Activated naive CD4-positive, alpha-beta T cell treated with anti-CD3 and anti-CD28 coated beads for 36 hours (primary cell): ENCODE data around the gene ARHGDIB. TPM values are rescaled to one million over a fixed set of nuclear protein-coding genes. Genes with fewer than 3 reads are reported as not detected.
A peak's percentile ranks its signal among the peaks of the same experiment; 100 is the strongest.

Source experiments
- CTCF ChIA-PET: fragments of 350-600 bp; sonication (Branson Sonifier 250); formaldehyde crosslinking; loops from one replicate; lab custom pipeline; 2021; ENCODE audit warnings: antibody characterized with exemption; lab: Charles Lee
- DNase-seq: peaks from one replicate; pipeline ENCODE4 v3.0.0-alpha.2; 2020
- H3K27ac Mint-ChIP-seq: one replicate; pipeline ENCODE4 v1.8.0; 2021; ENCODE audit warnings: mild to moderate bottlenecking, mixed read lengths
- H3K27me3 Mint-ChIP-seq: one replicate; pipeline ENCODE4 v1.8.0; 2021; ENCODE audit warnings: low read depth, mixed read lengths
- H3K36me3 Mint-ChIP-seq: one replicate; pipeline ENCODE4 v1.8.0; 2021; ENCODE audit warnings: low read depth, mixed read lengths
- H3K4me1 Mint-ChIP-seq: one replicate; pipeline ENCODE4 v1.8.0; 2021; ENCODE audit warnings: low read depth, mixed read lengths
- H3K4me3 Mint-ChIP-seq: one replicate; pipeline ENCODE4 v1.8.0; 2021; ENCODE audit warnings: mild to moderate bottlenecking, moderate library complexity, mixed read lengths
- H3K9me3 Mint-ChIP-seq: one replicate; pipeline ENCODE4 v1.8.0; 2021; ENCODE audit warnings: mixed read lengths
- intact Hi-C: fragments of 100-400 bp; cut with micrococcal nuclease; formaldehyde crosslinking; loops from one replicate; pipeline ENCODE4 v1.15.1; 2023
- total RNA-seq, 2 experiments: library from RNA; stranded (reverse); gene quantifications; one replicate each; pipeline ENCODE4 v1.2.3, GENCODE V29; 2021

The ARHGDIB gene
- total RNA-seq, 2 experiments from 2014 or later: 663 to 730 TPM

- intact Hi-C loops: loop anchor here (2.0 to 10.0 kb wide), 3 partner anchors 561 to 929 kb away; partner anchors contain the start of gene STRAP
- CTCF ChIA-PET: interaction anchor here (1.0 to 1.8 kb wide), 4 partner anchors 9 to 20 kb away, joined by 3 to 5 read pairs (median 4); no protein-coding TSS in a partner anchor
- H3K36me3 Mint-ChIP-seq: peaks cover 46% of the 10 kb centered on the region
- peak overlapping the region; percentile 100 for H3K27ac Mint-ChIP-seq
- H3K9me3 Mint-ChIP-seq: no peaks in the 10 kb centered on the region
- H3K4me1 Mint-ChIP-seq: peaks cover 49% of the 10 kb centered on the region
- peak overlapping the region; percentile 98 for H3K4me3 Mint-ChIP-seq
- H3K27me3 Mint-ChIP-seq: no peaks in the 10 kb centered on the region
- DNase-seq: peak; percentile 69
Observed at GRCh38 chr12:14956024-14956891, 5.1 kb downstream of the ARHGDIB start.

- peak; percentile 53 for DNase-seq
- peaks cover 67% of the 10 kb centered on the region for H3K4me1 Mint-ChIP-seq
- no peaks in the 10 kb centered on the region for H3K27me3 Mint-ChIP-seq
- intact Hi-C loops: loop anchor here (5.0 to 10.0 kb wide), 3 partner anchors 38 to 931 kb away; partner anchors contain the start of gene STRAP
- peak overlapping the region; percentile 95 for H3K27ac Mint-ChIP-seq
- CTCF ChIA-PET: interaction anchor here (1.1 to 1.5 kb wide), 2 partner anchors 17 to 19 kb away, joined by 3 to 6 read pairs; partner anchors contain the start of gene PDE6H
- H3K36me3 Mint-ChIP-seq: peaks cover 46% of the 10 kb centered on the region
- no peaks in the 10 kb centered on the region for H3K9me3 Mint-ChIP-seq
- H3K4me3 Mint-ChIP-seq: peak overlapping the region; percentile 72
Observed at GRCh38 chr12:14954269-14954668, 7.1 kb downstream of the ARHGDIB start.

GRCh38 chr12:14953752-14954151, 7.6 kb downstream of the ARHGDIB start:
- intact Hi-C loops: loop anchor here (5.0 to 10.0 kb wide), 3 partner anchors 39 to 931 kb away; partner anchors contain the start of gene STRAP
- Mint-ChIP-seq H3K4me1 (peaks cover 72% of the 10 kb centered on the region), H3K9me3 (no peaks in the 10 kb centered on the region), H3K4me3 (peak overlapping the region; percentile 72), H3K27me3 (no peaks in the 10 kb centered on the region), H3K27ac (peak overlapping the region; percentile 95), H3K36me3 (peaks cover 46% of the 10 kb centered on the region)
- CTCF ChIA-PET: interaction anchor here (1.1 to 1.5 kb wide), 2 partner anchors 17 to 20 kb away, joined by 3 to 6 read pairs; partner anchors contain the start of gene PDE6H
- no peak for DNase-seq

GRCh38 chr12:14952299-14952921, 9.0 kb downstream of the ARHGDIB start:
- H3K9me3 Mint-ChIP-seq: no peaks in the 10 kb centered on the region
- peak overlapping the region; percentile 75 for H3K4me3 Mint-ChIP-seq
- H3K4me1 Mint-ChIP-seq: peaks cover 77% of the 10 kb centered on the region
- DNase-seq: peak; percentile 59
- CTCF ChIA-PET: interaction anchor here (0.7 to 1.3 kb wide), 2 partner anchors 9 to 217 kb away, joined by 4 read pairs; partner anchors contain the start of gene ARHGDIB
- H3K27me3 Mint-ChIP-seq: no peaks in the 10 kb centered on the region
- peaks cover 44% of the 10 kb centered on the region for H3K36me3 Mint-ChIP-seq
- H3K27ac Mint-ChIP-seq: peak overlapping the region; percentile 95
- intact Hi-C loops: loop anchor here (1.0 to 10.0 kb wide), 7 partner anchors 9 to 932 kb away; partner anchors contain the start of genes ARHGDIB and STRAP

- Mint-ChIP-seq H3K9me3 (no peaks in the 10 kb centered on the region), H3K4me1 (peaks cover 78% of the 10 kb centered on the region), H3K36me3 (peaks cover 49% of the 10 kb centered on the region)
Observed at GRCh38 chr12:14951851-14952250, 9.6 kb downstream of the ARHGDIB start.

GRCh38 chr12:14950982-14951746, 10.2 kb downstream of the ARHGDIB start:
- Mint-ChIP-seq H3K9me3 (no peaks in the 10 kb centered on the region), H3K27me3 (no peaks in the 10 kb centered on the region), H3K4me3 (peak overlapping the region; percentile 75), H3K4me1 (peaks cover 79% of the 10 kb centered on the region), H3K27ac (peak overlapping the region; percentile 95), H3K36me3 (peaks cover 55% of the 10 kb centered on the region)
- DNase-seq: peak; percentile 54
- intact Hi-C loops: loop anchor here (1.0 to 10.0 kb wide), 4 partner anchors 41 to 934 kb away; partner anchors contain the start of genes C12orf60, STRAP and WBP11
- CTCF ChIA-PET: interaction anchor here (0.5 to 1.5 kb wide), 4 partner anchors 8 to 307 kb away, joined by 3 to 5 read pairs (median 4); partner anchors contain the start of gene ARHGDIB

More at GRCh38 chr12:14951851-14952250, 9.6 kb downstream of the ARHGDIB start:
- H3K27me3 Mint-ChIP-seq: no peaks in the 10 kb centered on the region
- no peak for DNase-seq
- CTCF ChIA-PET: interaction anchor here (0.5 to 1.3 kb wide), 3 partner anchors 10 to 308 kb away, joined by 3 to 4 read pairs (median 4); partner anchors contain the start of gene ARHGDIB
- H3K27ac Mint-ChIP-seq: peak overlapping the region; percentile 95
- intact Hi-C loops: loop anchor here (1.0 to 10.0 kb wide), 7 partner anchors 9 to 933 kb away; partner anchors contain the start of genes ARHGDIB and STRAP
- peak overlapping the region; percentile 75 for H3K4me3 Mint-ChIP-seq

- CTCF ChIA-PET: interaction anchor here (1.0 to 1.5 kb wide), 2 partner anchors 9 to 13 kb away, joined by 3 to 5 read pairs; no protein-coding TSS in a partner anchor
- no peaks in the 10 kb centered on the region for H3K27me3 Mint-ChIP-seq
- H3K27ac Mint-ChIP-seq: peak overlapping the region; percentile 95
- H3K36me3 Mint-ChIP-seq: peaks cover 62% of the 10 kb centered on the region
- H3K4me1 Mint-ChIP-seq: peaks cover 86% of the 10 kb centered on the region
- peak overlapping the region; percentile 71 for H3K4me3 Mint-ChIP-seq
- no peaks in the 10 kb centered on the region for H3K9me3 Mint-ChIP-seq
- peak; percentile 70 for DNase-seq
- intact Hi-C loops: loop anchor here (1.0 to 10.0 kb wide), 4 partner anchors 42 to 934 kb away; partner anchors contain the start of genes C12orf60, STRAP and WBP11
Observed at GRCh38 chr12:14950421-14950820, 11.0 kb downstream of the ARHGDIB start.

GRCh38 chr12:14949631-14950030, 11.8 kb downstream of the ARHGDIB start:
- Mint-ChIP-seq H3K4me3 (peak overlapping the region; percentile 71), H3K27ac (peak overlapping the region; percentile 95), H3K9me3 (no peaks in the 10 kb centered on the region), H3K4me1 (peaks cover 91% of the 10 kb centered on the region), H3K27me3 (no peaks in the 10 kb centered on the region), H3K36me3 (peaks cover 67% of the 10 kb centered on the region)
- CTCF ChIA-PET: no interaction called here
- intact Hi-C loops: loop anchor here (1.0 to 10.0 kb wide), 7 partner anchors 33 to 935 kb away; partner anchors contain the start of genes C12orf60, STRAP and WBP11
- DNase-seq: peak; percentile 51

- H3K27ac Mint-ChIP-seq: peak overlapping the region; percentile 95
- H3K36me3 Mint-ChIP-seq: peaks cover 66% of the 10 kb centered on the region
- H3K27me3 Mint-ChIP-seq: no peaks in the 10 kb centered on the region
- CTCF ChIA-PET: interaction anchor here (0.6 to 1.6 kb wide), 4 partner anchors 9 to 49 kb away, joined by 3 to 5 read pairs (median 4); partner anchors contain the start of gene ERP27
- H3K4me3 Mint-ChIP-seq: peak overlapping the region; percentile 71
- H3K9me3 Mint-ChIP-seq: no peaks in the 10 kb centered on the region
- H3K4me1 Mint-ChIP-seq: peaks cover 82% of the 10 kb centered on the region
- DNase-seq: peak; percentile 73
- intact Hi-C loops: loop anchor here (1.0 to 5.0 kb wide), 5 partner anchors 9 to 728 kb away; partner anchors contain the start of gene ARHGDIB
Observed at GRCh38 chr12:14948672-14949071, 12.7 kb downstream of the ARHGDIB start.

GRCh38 chr12:14946861-14947260, 14.5 kb downstream of the ARHGDIB start:
- no peak for DNase-seq
- Mint-ChIP-seq H3K27ac (peak overlapping the region; percentile 95), H3K9me3 (no peaks in the 10 kb centered on the region), H3K4me1 (peaks cover 65% of the 10 kb centered on the region), H3K4me3 (peak overlapping the region; percentile 68), H3K27me3 (no peaks in the 10 kb centered on the region), H3K36me3 (peaks cover 74% of the 10 kb centered on the region)
- CTCF ChIA-PET: no interaction called here
- intact Hi-C loops: loop anchor here (5.0 kb wide), 1 partner anchor 35 kb away; no protein-coding TSS in a partner anchor
